HepG2 (cell line): Measurements from ENCODE around the gene YLPM1.

Experiments
- ATF7 ChIP-seq, 2 experiments: fragments of 450-650 bp in 1 of 2; sonication (generic) in 1 of 2; formaldehyde crosslinking in 1 of 2; IDR thresholded peaks; 2 replicates each; pipeline versions ENCODE4 v1.4.0 to v1.6.1; 2016 to 2020; ENCODE audit warnings: antibody characterized with exemption in 1 of 2, mild to moderate bottlenecking in 1 of 2, missing genetic modification reagents in 1 of 2
- MXD1 ChIP-seq: sonication (generic); formaldehyde crosslinking; IDR thresholded peaks from 2 replicates; pipeline ENCODE4 v1.4.0; 2020; ENCODE audit warnings: mild to moderate bottlenecking, missing genetic modification reagents
- RARA ChIP-seq: IDR thresholded peaks from 2 replicates; pipeline ENCODE4 v1.6.1; 2016; ENCODE audit warnings: missing genetic modification reagents, missing compliant biosample characterization

- no peak for TF ChIP-seq ATF7 (IDR thresholded peaks at IDR 0.05)
- no peak for TF ChIP-seq ATF7 (CRISPR knock-in tag; IDR thresholded peaks at IDR 0.05)
- TF ChIP-seq RARA, result no peak
- no peak for TF ChIP-seq MXD1 (CRISPR knock-in tag)
Measured at GRCh38 chr14:74855945-74856344, 92.8 kb downstream of the YLPM1 start.
